Panc1 (cell line): ENCODE measurements around the gene ASTN2. TPM values are rescaled to one million over a fixed set of nuclear protein-coding genes. Genes with fewer than 3 reads are reported as not detected.

Source experiments
- ATAC-seq: fragments of 200-7000 bp; cut with Tn5 transposase; 2 replicates; pipeline ENCODE4 v1.9.1; 2020; ENCODE audit warnings: mild to moderate bottlenecking, moderate library complexity
- BruUV-seq: library from RNA; stranded (reverse); fragments of 400-500 nt; replicated peaks from 2 replicates; lab custom pipeline; 2021; lab: Mats Ljungman, UMichigan
- CTCF ChIA-PET: fragments of 300-600 bp; sonication (Branson Sonifier 250); formaldehyde crosslinking; loops from one replicate; lab custom pipeline; 2022; ENCODE audit warnings: antibody characterized with exemption; lab: Charles Lee
- POLR2A ChIA-PET: fragments of 300-600 bp; sonication (Branson Sonifier 250); formaldehyde crosslinking; loops from one replicate; lab custom pipeline; 2022; ENCODE audit warnings: antibody characterized with exemption; lab: Charles Lee
- DNase-seq: peaks from one replicate; pipeline ENCODE4 v3.0.0-alpha.2; 2010; ENCODE audit warnings: low read depth, low spot score
- H3K27ac ChIP-seq: 2 replicates; pipeline ENCODE4 v1.5.1; 2011; ENCODE audit warnings: mild to moderate bottlenecking, low read length, inconsistent platforms
- H3K27me3 ChIP-seq: fragments of 200-500 bp; sonication (Bioruptor generic); 2 replicates; pipeline ENCODE4 v1.6.0; 2014; ENCODE audit warnings: low read length, inconsistent platforms; ENCODE audit not compliant: control insufficient read depth, insufficient read depth
- H3K36me3 ChIP-seq: fragments of 200-500 bp; sonication (Bioruptor generic); 2 replicates; pipeline ENCODE4 v1.5.1; 2014; ENCODE audit warnings: inconsistent platforms, mild to moderate bottlenecking, low read length, moderate library complexity; ENCODE audit not compliant: control insufficient read depth, insufficient read depth
- H3K4me1 ChIP-seq: 2 replicates; pipeline ENCODE4 v1.5.1; 2011; ENCODE audit warnings: inconsistent platforms, mild to moderate bottlenecking, low read length, moderate library complexity; ENCODE audit not compliant: control insufficient read depth, insufficient read depth
- H3K4me3 ChIP-seq, 2 experiments: 2 replicates each; pipeline ENCODE4 v1.5.1; 2011 to 2012; ENCODE audit warnings: low read depth in 2 of 2, low read length in 2 of 2, mild to moderate bottlenecking in 2 of 2, inconsistent platforms in 1 of 2, moderate library complexity in 1 of 2
- H3K9me3 ChIP-seq: fragments of 200-500 bp; sonication (Bioruptor generic); 2 replicates; pipeline ENCODE4 v1.5.1; 2014; ENCODE audit warnings: low read depth, mild to moderate bottlenecking, inconsistent platforms, low read length, moderate library complexity; ENCODE audit not compliant: control insufficient read depth, insufficient read depth
- POLR2AphosphoS5 ChIP-seq: IDR thresholded peaks from 2 replicates; pipeline ENCODE4 v1.6.1; 2012; ENCODE audit warnings: mild to moderate bottlenecking, low read depth, low read length, moderate library complexity
- SIN3A ChIP-seq: IDR thresholded peaks from 2 replicates; pipeline ENCODE4 v1.6.1; 2012; ENCODE audit warnings: low read depth, mild to moderate bottlenecking, low read length, moderate library complexity, borderline replicate concordance; ENCODE audit not compliant: insufficient read depth
- TCF7L2 ChIP-seq: IDR thresholded peaks from 2 replicates; pipeline ENCODE4 v1.6.1; 2011; ENCODE audit warnings: mild to moderate bottlenecking, low read depth, low read length, inconsistent platforms
- in situ Hi-C: cut with HindIII; loops from 2 replicates; pipeline ENCODE4 v1.10.0; 2016; ENCODE audit warnings: low sequenced_read_pairs, low pct_unique_long_range_greater_than_20kb
- intact Hi-C: fragments of 100-400 bp; cut with micrococcal nuclease; formaldehyde crosslinking; loops from one replicate; pipeline ENCODE4 v1.10.0; 2022; ENCODE audit not compliant: unreplicated experiment
- total RNA-seq: library from RNA; stranded (reverse); gene quantifications from one replicate; pipeline ENCODE4 v1.2.1, GENCODE V29; 2021; ENCODE audit not compliant: unreplicated experiment
- TF ChIP-seq, protein P1 (sequence below): fragments of 450-650 bp; IDR thresholded peaks from 2 replicates; pipeline ENCODE4 v1.5.1; 2017; ENCODE audit warnings: mild to moderate bottlenecking
- TF ChIP-seq, protein P2 (sequence below), 2 experiments: IDR thresholded peaks; 2 replicates each; pipeline ENCODE4 v1.6.1; 2011 to 2012; ENCODE audit warnings: low read depth in 2 of 2, control low read depth in 1 of 2, low read length in 1 of 2, mild to moderate bottlenecking in 1 of 2, moderate library complexity in 1 of 2; ENCODE audit not compliant: insufficient read depth in 1 of 2

ASTN2 gene
- total RNA-seq, 1 experiment from 2014 or later: 3.9 TPM

DNA sequence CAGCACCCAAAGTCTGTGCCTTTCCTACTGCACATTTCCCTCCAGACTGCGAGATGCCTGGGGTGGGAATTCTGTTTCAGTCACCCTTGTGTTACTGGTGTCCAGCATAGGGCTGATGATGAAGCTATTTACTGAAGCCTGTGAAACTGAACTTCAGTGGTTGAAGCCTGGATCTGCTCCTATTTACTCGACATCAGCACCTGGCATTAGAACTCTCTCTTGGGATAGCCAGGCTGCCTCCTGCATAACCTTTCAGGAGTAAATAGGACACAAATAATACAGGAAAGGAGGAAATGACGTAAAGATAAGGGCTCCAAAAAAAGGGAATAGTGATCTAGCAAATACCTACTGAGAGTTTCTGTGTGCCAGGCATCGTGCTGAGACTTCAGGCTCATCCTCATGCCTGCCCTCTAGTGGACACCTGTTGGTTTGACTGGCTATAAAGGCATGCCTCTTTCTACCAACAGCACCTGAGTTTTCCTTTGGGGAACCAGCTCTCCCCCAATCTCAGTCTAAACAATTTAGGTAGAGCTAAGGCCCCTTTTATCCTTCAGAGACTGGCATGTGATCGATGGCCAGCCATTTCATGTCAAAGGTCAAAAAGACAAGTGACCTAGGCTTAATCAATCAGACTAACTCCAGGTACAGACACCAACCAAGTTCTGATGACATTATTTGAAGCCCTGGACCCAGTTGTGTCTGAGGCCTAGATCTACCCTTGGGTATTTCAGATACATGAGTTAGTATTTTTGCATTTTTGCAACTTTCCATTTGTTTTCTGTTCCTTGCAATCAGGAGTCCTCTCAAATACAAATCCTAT lies 919.8 kb downstream of the ASTN2 start:
- CTCF ChIA-PET: no interaction called here

DNA sequence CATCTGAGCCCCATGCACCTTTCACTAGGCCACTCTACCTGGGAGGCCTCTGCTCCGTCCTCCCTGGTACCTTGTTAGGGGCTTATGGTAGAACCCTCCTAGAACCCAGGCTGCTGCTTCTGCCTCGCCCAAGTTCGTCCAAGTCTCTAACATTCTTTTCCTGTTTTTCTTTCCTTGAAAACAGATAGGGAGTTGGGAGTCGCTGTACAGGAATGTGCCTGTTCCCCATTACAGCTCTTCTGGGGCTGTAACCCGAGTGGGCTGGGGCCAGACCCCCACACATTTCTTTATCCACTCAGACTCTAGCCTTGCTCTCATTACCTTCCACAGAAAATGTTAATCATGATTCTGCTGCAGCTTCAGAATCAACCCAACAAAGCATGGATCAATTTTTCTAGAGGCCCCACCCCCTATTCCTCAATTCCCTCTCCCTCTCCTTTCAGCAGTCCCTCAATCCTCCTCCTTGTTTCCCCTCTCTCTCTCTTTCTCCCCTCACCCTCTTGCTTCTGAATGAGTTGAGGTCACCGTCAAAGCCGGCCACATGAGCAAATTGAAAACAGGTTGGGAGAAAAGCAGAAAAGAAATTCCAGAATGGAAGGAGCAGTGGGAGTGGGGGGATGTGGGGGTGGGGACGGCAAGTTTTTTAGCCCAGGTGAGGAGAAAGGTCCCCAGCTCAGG lies 921.5 kb downstream of the ASTN2 start:
- no peaks in the 10 kb centered on the region for H3K36me3 ChIP-seq
- ATAC-seq (no peak), DNase-seq (no peak)
- no peak overlapping the region for H3K27ac ChIP-seq
- no peaks in the 10 kb centered on the region for H3K27me3 ChIP-seq
- intact Hi-C loops: loop anchor here (10.0 kb wide), 1 partner anchor 339 kb away; the partner anchor contains the start of gene PAPPA
- no TSS peak for BruUV-seq
- H3K9me3 ChIP-seq: no peaks in the 10 kb centered on the region
- no peaks in the 10 kb centered on the region; the same call in 1 of the 2 replicates for H3K4me1 ChIP-seq
- in situ Hi-C loops: no loop called here
- ChIA-PET POLR2A (no interaction called here), CTCF (no interaction called here)
- no peak overlapping the region for H3K4me3 ChIP-seq
- TF ChIP-seq, protein P1, sequence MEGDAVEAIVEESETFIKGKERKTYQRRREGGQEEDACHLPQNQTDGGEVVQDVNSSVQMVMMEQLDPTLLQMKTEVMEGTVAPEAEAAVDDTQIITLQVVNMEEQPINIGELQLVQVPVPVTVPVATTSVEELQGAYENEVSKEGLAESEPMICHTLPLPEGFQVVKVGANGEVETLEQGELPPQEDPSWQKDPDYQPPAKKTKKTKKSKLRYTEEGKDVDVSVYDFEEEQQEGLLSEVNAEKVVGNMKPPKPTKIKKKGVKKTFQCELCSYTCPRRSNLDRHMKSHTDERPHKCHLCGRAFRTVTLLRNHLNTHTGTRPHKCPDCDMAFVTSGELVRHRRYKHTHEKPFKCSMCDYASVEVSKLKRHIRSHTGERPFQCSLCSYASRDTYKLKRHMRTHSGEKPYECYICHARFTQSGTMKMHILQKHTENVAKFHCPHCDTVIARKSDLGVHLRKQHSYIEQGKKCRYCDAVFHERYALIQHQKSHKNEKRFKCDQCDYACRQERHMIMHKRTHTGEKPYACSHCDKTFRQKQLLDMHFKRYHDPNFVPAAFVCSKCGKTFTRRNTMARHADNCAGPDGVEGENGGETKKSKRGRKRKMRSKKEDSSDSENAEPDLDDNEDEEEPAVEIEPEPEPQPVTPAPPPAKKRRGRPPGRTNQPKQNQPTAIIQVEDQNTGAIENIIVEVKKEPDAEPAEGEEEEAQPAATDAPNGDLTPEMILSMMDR: no peak
- TF ChIP-seq POLR2AphosphoS5 (no peak), SIN3A (no peak), TCF7L2 (no peak)
- TF ChIP-seq, protein P2, sequence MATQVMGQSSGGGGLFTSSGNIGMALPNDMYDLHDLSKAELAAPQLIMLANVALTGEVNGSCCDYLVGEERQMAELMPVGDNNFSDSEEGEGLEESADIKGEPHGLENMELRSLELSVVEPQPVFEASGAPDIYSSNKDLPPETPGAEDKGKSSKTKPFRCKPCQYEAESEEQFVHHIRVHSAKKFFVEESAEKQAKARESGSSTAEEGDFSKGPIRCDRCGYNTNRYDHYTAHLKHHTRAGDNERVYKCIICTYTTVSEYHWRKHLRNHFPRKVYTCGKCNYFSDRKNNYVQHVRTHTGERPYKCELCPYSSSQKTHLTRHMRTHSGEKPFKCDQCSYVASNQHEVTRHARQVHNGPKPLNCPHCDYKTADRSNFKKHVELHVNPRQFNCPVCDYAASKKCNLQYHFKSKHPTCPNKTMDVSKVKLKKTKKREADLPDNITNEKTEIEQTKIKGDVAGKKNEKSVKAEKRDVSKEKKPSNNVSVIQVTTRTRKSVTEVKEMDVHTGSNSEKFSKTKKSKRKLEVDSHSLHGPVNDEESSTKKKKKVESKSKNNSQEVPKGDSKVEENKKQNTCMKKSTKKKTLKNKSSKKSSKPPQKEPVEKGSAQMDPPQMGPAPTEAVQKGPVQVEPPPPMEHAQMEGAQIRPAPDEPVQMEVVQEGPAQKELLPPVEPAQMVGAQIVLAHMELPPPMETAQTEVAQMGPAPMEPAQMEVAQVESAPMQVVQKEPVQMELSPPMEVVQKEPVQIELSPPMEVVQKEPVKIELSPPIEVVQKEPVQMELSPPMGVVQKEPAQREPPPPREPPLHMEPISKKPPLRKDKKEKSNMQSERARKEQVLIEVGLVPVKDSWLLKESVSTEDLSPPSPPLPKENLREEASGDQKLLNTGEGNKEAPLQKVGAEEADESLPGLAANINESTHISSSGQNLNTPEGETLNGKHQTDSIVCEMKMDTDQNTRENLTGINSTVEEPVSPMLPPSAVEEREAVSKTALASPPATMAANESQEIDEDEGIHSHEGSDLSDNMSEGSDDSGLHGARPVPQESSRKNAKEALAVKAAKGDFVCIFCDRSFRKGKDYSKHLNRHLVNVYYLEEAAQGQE (IDR thresholded peaks at IDR 0.05; ENCODE audit: insufficient read depth in 1 of 2, low read depth in 2 of 2, low read length in 1 of 2): no peak

More for the DNA sequence above, 919.8 kb downstream of the ASTN2 start:
- ATAC-seq: no peak
- intact Hi-C loops: loop anchor here (10.0 kb wide), 1 partner anchor 340 kb away; the partner anchor contains the start of gene PAPPA
- POLR2A ChIA-PET: no interaction called here
- Histone ChIP-seq H3K4me3 (no peak overlapping the region), H3K4me1 (no peaks in the 10 kb centered on the region; the same call in 1 of the 2 replicates), H3K9me3 (no peaks in the 10 kb centered on the region), H3K27me3 (no peaks in the 10 kb centered on the region), H3K27ac (no peak overlapping the region; the same call in 1 of the 2 replicates), H3K36me3 (no peaks in the 10 kb centered on the region)
- BruUV-seq: no TSS peak
- TF ChIP-seq, protein P2 (IDR thresholded peaks at IDR 0.05; ENCODE audit: insufficient read depth in 1 of 2, low read depth in 2 of 2, low read length in 1 of 2): no peak
- TF ChIP-seq, protein P1: peak; percentile 70
- no peak for TF ChIP-seq TCF7L2
- TF ChIP-seq SIN3A: no peak
- TF ChIP-seq POLR2AphosphoS5: no peak
- in situ Hi-C loops: no loop called here
- DNase-seq: peak; percentile 13
